Trophoblast cell (in vitro differentiated cells and primary cell): Measurements from ENCODE around the gene SLC36A4.

Experiments used
- DNase-seq, 2 donors: peaks; one replicate each; pipeline ENCODE4 v3.0.0-alpha.2; 2016
- H2AFZ ChIP-seq: 2 replicates; pipeline ENCODE4 v1.6.1; 2013; ENCODE audit warnings: low read length, moderate library complexity, mild to moderate bottlenecking; ENCODE audit not compliant: insufficient read depth, poor library complexity
- H2AK5ac ChIP-seq: 2 replicates; pipeline ENCODE4 v1.6.1; 2013; ENCODE audit warnings: mild to moderate bottlenecking, low read length
- H2BK120ac ChIP-seq: 2 replicates; pipeline ENCODE4 v1.6.1; 2013; ENCODE audit warnings: low read length, mild to moderate bottlenecking, moderate library complexity; ENCODE audit not compliant: insufficient read depth, poor library complexity
- H2BK12ac ChIP-seq: 2 replicates; pipeline ENCODE4 v1.6.1; 2013; ENCODE audit warnings: mild to moderate bottlenecking, low read length, moderate library complexity
- H2BK5ac ChIP-seq: 2 replicates; pipeline ENCODE4 v1.6.1; 2013; ENCODE audit warnings: low read length, low read depth, moderate library complexity, mild to moderate bottlenecking; ENCODE audit not compliant: poor library complexity
- H3K14ac ChIP-seq: 2 replicates; pipeline ENCODE4 v1.6.1; 2013; ENCODE audit warnings: mild to moderate bottlenecking, low read length
- H3K18ac ChIP-seq: 2 replicates; pipeline ENCODE4 v1.6.1; 2013; ENCODE audit warnings: mild to moderate bottlenecking, low read length
- H3K23ac ChIP-seq: 2 replicates; pipeline ENCODE4 v1.6.1; 2013; ENCODE audit warnings: low read length
- H3K27ac ChIP-seq: 2 replicates; pipeline ENCODE4 v1.5.1; 2013; ENCODE audit warnings: low read depth, mild to moderate bottlenecking, inconsistent platforms, low read length, moderate library complexity
- H3K27me3 ChIP-seq: 2 replicates; pipeline ENCODE4 v1.6.1; 2013; ENCODE audit warnings: inconsistent platforms, mild to moderate bottlenecking, low read length, moderate library complexity; ENCODE audit not compliant: insufficient read depth
- H3K36me3 ChIP-seq, 2 experiments: 1 replicate in 1 of 2; 2 replicates in 1 of 2; pipeline ENCODE4 v1.6.1; 2013; ENCODE audit warnings: low read length in 2 of 2, mild to moderate bottlenecking in 2 of 2, moderate library complexity in 1 of 2; ENCODE audit not compliant: insufficient read depth in 2 of 2, control insufficient read depth in 1 of 2
- H3K4ac ChIP-seq: 2 replicates; pipeline ENCODE4 v1.6.1; 2013; ENCODE audit warnings: low read depth, mild to moderate bottlenecking, low read length, moderate library complexity
- H3K4me1 ChIP-seq, 2 experiments: 1 replicate in 1 of 2; 2 replicates in 1 of 2; pipeline ENCODE4 v1.6.1; 2013; ENCODE audit warnings: low read length in 2 of 2, mild to moderate bottlenecking in 2 of 2, moderate library complexity in 1 of 2; ENCODE audit not compliant: insufficient read depth in 2 of 2, control insufficient read depth in 1 of 2
- H3K4me2 ChIP-seq: 2 replicates; pipeline ENCODE4 v1.6.1; 2013; ENCODE audit warnings: inconsistent platforms, mild to moderate bottlenecking, low read length, moderate library complexity
- H3K4me3 ChIP-seq: 2 replicates; pipeline ENCODE4 v1.5.1; 2013; ENCODE audit warnings: mild to moderate bottlenecking, low read depth, low read length, inconsistent platforms
- H3K79me1 ChIP-seq: one replicate; pipeline ENCODE4 v1.6.1; 2013; ENCODE audit warnings: low read length
- H3K79me2 ChIP-seq: 2 replicates; pipeline ENCODE4 v1.6.1; 2013; ENCODE audit warnings: low read length, mild to moderate bottlenecking; ENCODE audit not compliant: control insufficient read depth, insufficient read depth, poor library complexity
- H3K9ac ChIP-seq: 2 replicates; pipeline ENCODE4 v1.6.1; 2013; ENCODE audit warnings: mild to moderate bottlenecking, low read length
- H3K9me3 ChIP-seq: 2 replicates; pipeline ENCODE4 v1.6.1; 2013; ENCODE audit warnings: low read depth, mild to moderate bottlenecking, control low read depth, inconsistent platforms, low read length; ENCODE audit not compliant: insufficient read depth
- H4K12ac ChIP-seq: 2 replicates; pipeline ENCODE4 v1.6.1; 2013; ENCODE audit warnings: low read depth, mild to moderate bottlenecking, low read length, moderate library complexity
- H4K8ac ChIP-seq: 2 replicates; pipeline ENCODE4 v1.6.1; 2013; ENCODE audit warnings: low read depth, mild to moderate bottlenecking, low read length, moderate library complexity
- H4K91ac ChIP-seq: one replicate; pipeline ENCODE4 v1.6.1; 2013; ENCODE audit warnings: low read depth, mild to moderate bottlenecking, low read length, moderate library complexity
- WGBS: extraction: QIAGEN DNeasy Blood & Tissue Kit; methylation state at CpG from one replicate; pipeline ENCODE4 v1.1.7; 2013; ENCODE audit warnings: missing lambda C conversion rate; ENCODE audit not compliant: insufficient read length, insufficient coverage; ENCODE audit errors: extremely low coverage; 5-methylcytosine and 5-hydroxymethylcytosine counted together

The SLC36A4 gene

DNA sequence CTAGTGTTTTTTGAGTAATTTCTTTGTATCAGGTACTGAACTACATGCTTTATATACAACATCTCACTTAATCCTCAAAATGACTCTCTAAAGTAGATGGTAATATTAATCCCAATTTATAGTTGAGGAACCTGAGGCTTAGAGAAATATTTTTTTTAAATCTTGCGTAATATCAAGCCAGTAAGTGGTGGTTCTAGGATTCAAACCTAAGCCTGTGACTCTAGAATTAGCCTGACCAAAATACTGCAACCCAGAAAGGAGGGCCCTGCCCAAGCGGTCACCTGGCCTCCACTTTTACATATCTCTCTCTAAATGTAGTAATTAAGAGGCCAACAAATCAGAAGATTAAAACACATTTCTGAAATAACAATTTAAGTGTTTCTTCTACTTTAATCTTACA lies 28.6 kb downstream of the SLC36A4 start:
- Histone ChIP-seq H3K4me2 (no peak overlapping the region), H3K4me1 (no peaks in the 10 kb centered on the region), H3K9ac (no peak overlapping the region), H4K12ac (no peak overlapping the region), H3K27ac (no peak overlapping the region), H2BK12ac (no peak overlapping the region), H2AFZ (no peak overlapping the region), H3K9me3 (no peaks in the 10 kb centered on the region), H3K27me3 (no peaks in the 10 kb centered on the region), H4K8ac (no peak overlapping the region), H3K79me2 (no peaks in the 10 kb centered on the region), H3K36me3 (peaks cover 0 to 2% of the 10 kb centered on the region in 2 experiments), H3K4ac (no peak overlapping the region), H3K14ac (no peak overlapping the region), H3K23ac (no peak overlapping the region), H3K79me1 (no peaks in the 10 kb centered on the region), H4K91ac (no peak overlapping the region), H3K18ac (no peak overlapping the region), H2BK5ac (no peak overlapping the region), H2AK5ac (no peak overlapping the region), H3K4me3 (no peak overlapping the region), H2BK120ac (no peak overlapping the region)
- WGBS = no CpG with 5 or more reads among the region's 2 CpGs
- DNase-seq = no peak

DNA sequence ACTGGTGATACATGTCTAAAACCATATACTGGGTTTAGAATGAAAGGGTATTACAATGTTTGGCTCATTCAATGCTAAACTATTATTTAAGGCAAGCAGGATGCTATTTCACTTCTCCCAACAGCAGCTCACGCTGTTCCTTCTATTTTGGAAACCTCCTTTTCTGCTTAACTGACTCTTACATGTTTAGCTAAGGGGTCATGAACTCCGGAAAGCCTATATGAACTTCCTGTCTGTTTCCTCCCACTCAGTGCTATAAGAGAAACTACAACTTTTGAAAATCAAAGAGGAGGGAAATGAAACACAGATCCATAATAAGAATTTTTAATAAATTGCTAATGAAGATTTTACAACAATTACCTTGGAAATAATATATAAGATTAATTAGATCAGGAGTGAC lies 30.9 kb downstream of the SLC36A4 start:
- Histone ChIP-seq H3K4me2 (no peak overlapping the region), H4K8ac (no peak overlapping the region), H3K9ac (no peak overlapping the region), H4K91ac (no peak overlapping the region), H3K79me2 (no peaks in the 10 kb centered on the region), H3K4me3 (no peak overlapping the region), H2AK5ac (no peak overlapping the region), H2BK5ac (no peak overlapping the region), H3K36me3 (peaks cover 0 to 2% of the 10 kb centered on the region in 2 experiments), H3K4me1 (no peaks in the 10 kb centered on the region), H3K27me3 (no peaks in the 10 kb centered on the region), H3K9me3 (no peaks in the 10 kb centered on the region), H2AFZ (no peak overlapping the region), H3K18ac (no peak overlapping the region), H3K4ac (no peak overlapping the region), H3K14ac (no peak overlapping the region), H3K79me1 (no peaks in the 10 kb centered on the region), H2BK120ac (no peak overlapping the region), H3K27ac (no peak overlapping the region), H3K23ac (no peak overlapping the region), H2BK12ac (no peak overlapping the region), H4K12ac (no peak overlapping the region)
- no CpG with 5 or more reads among the region's 2 CpGs for WGBS
- no peak for DNase-seq

DNA sequence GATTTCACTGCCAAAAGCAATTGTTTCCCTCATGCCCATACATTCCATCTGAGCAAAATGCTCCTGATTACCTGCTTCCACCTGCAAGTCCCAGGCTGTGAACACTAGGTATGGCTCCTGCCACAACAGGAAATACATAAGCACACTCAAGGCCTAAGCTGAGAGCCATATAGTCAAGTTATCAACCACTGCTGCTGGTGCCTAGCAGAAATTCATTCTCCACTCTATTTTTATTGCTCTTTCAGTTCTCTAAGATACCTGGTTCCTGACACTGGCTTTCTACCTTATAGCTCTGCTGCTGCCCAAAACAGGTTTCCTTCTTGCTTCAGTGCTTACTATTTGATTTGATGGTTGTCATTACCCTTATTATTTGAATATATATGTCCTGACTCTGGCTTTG lies 31.6 kb downstream of the SLC36A4 start:
- Histone ChIP-seq H3K4me1 (no peaks in the 10 kb centered on the region), H4K8ac (no peak overlapping the region), H2BK5ac (no peak overlapping the region), H2AFZ (no peak overlapping the region), H3K9ac (no peak overlapping the region), H3K27me3 (no peaks in the 10 kb centered on the region), H2AK5ac (no peak overlapping the region), H3K4me3 (no peak overlapping the region), H2BK120ac (no peak overlapping the region), H3K4ac (no peak overlapping the region), H3K9me3 (no peaks in the 10 kb centered on the region), H3K27ac (no peak overlapping the region), H3K18ac (no peak overlapping the region), H4K12ac (no peak overlapping the region), H3K36me3 (peaks cover 0 to 2% of the 10 kb centered on the region in 2 experiments), H3K79me1 (no peaks in the 10 kb centered on the region), H4K91ac (no peak overlapping the region), H3K79me2 (no peaks in the 10 kb centered on the region), H3K23ac (no peak overlapping the region), H2BK12ac (no peak overlapping the region), H3K4me2 (no peak overlapping the region), H3K14ac (no peak overlapping the region)
- no peak for DNase-seq

- Histone ChIP-seq H3K4ac (no peak overlapping the region), H2AFZ (no peak overlapping the region), H2BK5ac (no peak overlapping the region), H3K4me2 (no peak overlapping the region), H3K9ac (no peak overlapping the region), H3K79me2 (no peaks in the 10 kb centered on the region), H2BK120ac (no peak overlapping the region), H3K23ac (no peak overlapping the region), H2AK5ac (no peak overlapping the region), H3K4me1 (no peaks in the 10 kb centered on the region), H3K27ac (no peak overlapping the region), H3K14ac (no peak overlapping the region), H4K8ac (no peak overlapping the region), H3K9me3 (no peaks in the 10 kb centered on the region), H4K91ac (no peak overlapping the region), H4K12ac (no peak overlapping the region), H3K4me3 (no peak overlapping the region), H3K36me3 (peaks cover 0 to 2% of the 10 kb centered on the region in 2 experiments), H3K79me1 (no peaks in the 10 kb centered on the region), H3K27me3 (no peaks in the 10 kb centered on the region), H3K18ac (no peak overlapping the region), H2BK12ac (no peak overlapping the region)
- DNase-seq = no peak
- WGBS = no CpG with 5 or more reads among the region's 1 CpG
These were observed 37.0 kb downstream of the SLC36A4 start for GRCh38 chr11:93160808-93161207.

GRCh38 chr11:93160156-93160555 lies 37.6 kb downstream of the SLC36A4 start:
- Histone ChIP-seq H2BK12ac (no peak overlapping the region), H3K36me3 (peaks cover 0 to 2% of the 10 kb centered on the region in 2 experiments), H3K79me1 (no peaks in the 10 kb centered on the region), H3K79me2 (no peaks in the 10 kb centered on the region), H2BK120ac (no peak overlapping the region), H2AK5ac (no peak overlapping the region), H4K8ac (no peak overlapping the region), H3K4me1 (no peaks in the 10 kb centered on the region), H3K27ac (no peak overlapping the region), H3K4me2 (no peak overlapping the region), H3K4me3 (no peak overlapping the region), H3K14ac (no peak overlapping the region), H4K91ac (no peak overlapping the region), H3K4ac (no peak overlapping the region), H3K23ac (no peak overlapping the region), H3K27me3 (no peaks in the 10 kb centered on the region), H3K9ac (no peak overlapping the region), H3K9me3 (no peaks in the 10 kb centered on the region), H3K18ac (no peak overlapping the region), H2AFZ (no peak overlapping the region), H4K12ac (no peak overlapping the region), H2BK5ac (no peak overlapping the region)
- DNase-seq = no peak
